ENCODE results near the gene MYF6. TPM values are rescaled to one million over a fixed set of nuclear protein-coding genes. Genes with fewer than 3 reads are reported as not detected.

MYF6 gene
- not detected in 2 replicates for total RNA-seq (2021)
- not detected for Bru-seq, nascent RNA
- not detected for BruChase-seq, experiment 1, labeled RNA remaining after a 2-hour chase
- BruChase-seq, experiment 2, labeled RNA remaining after a 6-hour chase: not detected
- long read RNA-seq: 0 reads

- no TSS peak for BruUV-seq (replicated peaks)
- POLR2A ChIA-PET (ENCODE audit: low non-redundant PET): no interaction called here
- CTCF ChIA-PET: no interaction called here
Measured at GRCh38 chr12:80707126-80707829, at the start of gene MYF6. Gene MYF6 (plus strand): TSS chr12:80707634. CDS start chr12:80707720, 86 bp downstream.

GRCh38 chr12:80659512-80660063 lies 47.8 kb upstream of the MYF6 start:
- Histone ChIP-seq H3K36me3 (ENCODE audit: insufficient read depth, low read length, poor library complexity, severe bottlenecking) (no peaks in the 10 kb centered on the region), H3K27me3 (replicated peaks; ENCODE audit: insufficient read depth, low read depth, low read length, poor library complexity) (no peaks in the 10 kb centered on the region), H3K27ac (ENCODE audit: low read depth, low read length, poor library complexity, severe bottlenecking) (no peak overlapping the region), H3K4me1 (ENCODE audit: insufficient read depth, low read length, poor library complexity, severe bottlenecking) (peaks cover 12% of the 10 kb centered on the region), H3K4me3 (ENCODE audit: low read depth, low read length, poor library complexity, severe bottlenecking) (no peak overlapping the region), H3K9me3 (ENCODE audit: low read depth, low read length, poor library complexity, severe bottlenecking) (no peaks in the 10 kb centered on the region)
- ChIA-PET POLR2A (ENCODE audit: low non-redundant PET) (no interaction called here), CTCF (no interaction called here)
- DNase-seq (ENCODE audit: low spot score): no peak
- intact Hi-C loops (cut with micrococcal nuclease; ENCODE audit: unreplicated experiment): no loop called here
- no TSS peak for BruUV-seq (replicated peaks)
- TF ChIP-seq EZH2 (IDR thresholded peaks at IDR 0.05; ENCODE audit: borderline replicate concordance, low read depth, low read length, poor library complexity, severe bottlenecking) (no peak), CTCF (conservative IDR thresholded peaks at IDR 0.05; ENCODE audit: low read depth, low read length) (no peak)

More at GRCh38 chr12:80707126-80707829, at the start of gene MYF6:
- Histone ChIP-seq H3K27ac (ENCODE audit: low read depth, low read length, poor library complexity, severe bottlenecking) (no peak within 1 kb of the TSS), H3K4me1 (ENCODE audit: insufficient read depth, low read length, poor library complexity, severe bottlenecking) (no peaks in the 10 kb centered on the region), H3K36me3 (ENCODE audit: insufficient read depth, low read length, poor library complexity, severe bottlenecking) (no peaks in the 10 kb centered on the region), H3K9me3 (ENCODE audit: low read depth, low read length, poor library complexity, severe bottlenecking) (no peaks in the 10 kb centered on the region), H3K27me3 (replicated peaks; ENCODE audit: insufficient read depth, low read depth, low read length, poor library complexity) (no peaks in the 10 kb centered on the region), H3K4me3 (ENCODE audit: low read depth, low read length, poor library complexity, severe bottlenecking) (no peak within 1 kb of the TSS)
- TF ChIP-seq EZH2 (IDR thresholded peaks at IDR 0.05; ENCODE audit: borderline replicate concordance, low read depth, low read length, poor library complexity, severe bottlenecking): no peak
- TF ChIP-seq CTCF (conservative IDR thresholded peaks at IDR 0.05; ENCODE audit: low read depth, low read length): no peak
- intact Hi-C loops (cut with micrococcal nuclease; ENCODE audit: unreplicated experiment): no loop called here
- no peak for DNase-seq (ENCODE audit: low spot score)

GRCh38 chr12:80662586-80662985 lies 44.8 kb upstream of the MYF6 start:
- no peak for TF ChIP-seq EZH2 (IDR thresholded peaks at IDR 0.05; ENCODE audit: borderline replicate concordance, low read depth, low read length, poor library complexity, severe bottlenecking)
- no peak for TF ChIP-seq CTCF (conservative IDR thresholded peaks at IDR 0.05; ENCODE audit: low read depth, low read length)
- ChIA-PET CTCF (no interaction called here), POLR2A (ENCODE audit: low non-redundant PET) (no interaction called here)
- intact Hi-C loops (cut with micrococcal nuclease; ENCODE audit: unreplicated experiment): no loop called here
- no peak for DNase-seq (ENCODE audit: low spot score)
- Histone ChIP-seq H3K4me1 (ENCODE audit: insufficient read depth, low read length, poor library complexity, severe bottlenecking) (no peaks in the 10 kb centered on the region), H3K4me3 (ENCODE audit: low read depth, low read length, poor library complexity, severe bottlenecking) (no peak overlapping the region), H3K36me3 (ENCODE audit: insufficient read depth, low read length, poor library complexity, severe bottlenecking) (no peaks in the 10 kb centered on the region), H3K9me3 (ENCODE audit: low read depth, low read length, poor library complexity, severe bottlenecking) (no peaks in the 10 kb centered on the region), H3K27ac (ENCODE audit: low read depth, low read length, poor library complexity, severe bottlenecking) (no peak overlapping the region), H3K27me3 (replicated peaks; ENCODE audit: insufficient read depth, low read depth, low read length, poor library complexity) (no peaks in the 10 kb centered on the region)
- BruUV-seq (replicated peaks): no TSS peak

Measured in A673 (cell line).